ENCODE data around the gene CLCN3.
A peak's percentile ranks its signal among the peaks of the same experiment; 100 is the strongest.
"Not testable (repeated sequence)": the region's sequence is repeated elsewhere in the genome, so short reads cannot be mapped to it uniquely, and the experiment has no call there.

CLCN3 gene

DNA sequence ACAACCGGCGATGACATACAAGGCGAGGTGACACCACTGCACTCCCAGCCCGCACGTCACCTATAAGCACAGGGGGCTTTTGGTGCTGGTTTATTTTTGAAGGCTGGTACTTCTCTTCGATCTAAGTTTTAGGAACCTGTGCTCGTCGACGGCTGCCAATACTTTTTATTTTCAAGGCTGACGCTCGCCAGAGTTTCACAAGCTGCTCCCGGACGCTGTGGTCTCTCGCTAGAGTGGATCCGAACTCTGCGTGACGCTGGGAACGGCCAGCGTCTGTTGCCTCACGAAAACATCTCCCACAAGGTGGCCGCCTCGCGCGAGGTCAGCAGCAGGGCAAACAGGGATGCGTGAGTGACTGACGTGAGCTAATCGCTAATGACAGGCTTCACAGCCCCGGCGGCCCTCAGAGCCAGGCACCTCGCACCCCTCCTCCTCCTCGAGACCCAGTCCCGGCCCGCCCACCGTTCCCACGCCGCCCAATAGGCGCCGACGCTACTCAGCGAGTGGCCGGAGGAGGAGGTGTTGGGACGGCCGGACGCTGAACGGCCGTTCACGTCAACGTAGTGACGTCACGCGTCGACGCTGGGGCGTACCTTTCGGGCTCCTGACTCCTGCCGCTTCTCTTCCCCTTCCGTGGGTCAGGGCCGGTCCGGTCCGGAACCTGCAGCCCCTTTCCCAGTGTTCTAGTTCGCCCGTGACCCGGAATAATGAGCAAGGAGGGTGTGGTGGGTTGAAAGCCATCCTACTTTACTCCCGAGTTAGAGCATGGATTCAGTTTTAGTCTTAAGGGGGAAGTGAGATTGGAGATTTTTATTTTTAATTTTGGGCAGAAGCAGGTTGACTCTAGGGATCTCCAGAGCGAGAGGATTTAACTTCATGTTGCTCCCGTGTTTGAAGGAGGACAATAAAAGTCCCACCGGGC lies at the start of gene CLCN3:
CLCN3 (plus strand) TSS at position 621 of the 922 bp plus-strand sequence. CDS start 15,351 bp downstream, outside the sequence.
- peak; percentile 95 for DNase-seq

DNA sequence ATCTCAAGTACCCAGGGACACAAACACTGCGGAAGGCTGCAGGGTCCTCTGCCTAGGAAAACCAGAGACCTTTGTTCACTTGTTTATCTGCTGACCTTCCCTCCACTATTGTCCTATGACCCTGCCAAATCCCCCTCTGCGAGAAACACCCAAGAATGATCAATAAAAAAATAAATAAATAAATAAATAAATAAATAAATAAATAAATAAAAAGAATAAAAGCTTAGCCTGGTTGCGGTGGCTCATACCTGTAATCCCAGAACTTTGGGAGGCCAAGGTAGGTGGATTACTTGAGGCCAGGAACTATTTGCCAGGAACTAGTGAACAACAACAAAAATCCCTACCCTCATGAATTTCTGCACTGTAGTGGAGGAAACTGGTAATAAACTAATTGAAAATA lies 49.4 kb upstream of the CLCN3 start:
- not testable (repeated sequence) for DNase-seq

DNA sequence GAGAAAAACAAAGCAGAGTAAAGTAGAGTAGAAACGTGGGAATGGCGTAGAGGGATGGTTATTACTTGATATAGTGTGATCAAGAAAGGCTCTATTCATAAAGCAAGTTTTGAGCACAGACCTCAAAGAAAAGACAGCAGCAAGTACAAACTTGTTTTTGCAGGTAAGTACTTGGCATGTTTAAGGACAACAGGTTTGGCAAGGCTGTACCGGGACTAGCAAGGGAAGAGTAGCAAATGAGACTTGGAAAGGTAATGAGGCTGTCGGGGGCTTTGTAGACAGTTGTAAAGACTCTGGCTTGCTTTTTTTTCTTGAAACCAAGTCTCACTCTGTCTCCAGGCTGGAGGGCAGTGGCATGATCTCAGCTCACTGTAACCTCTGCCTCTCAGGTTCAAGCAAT lies 48.9 kb upstream of the CLCN3 start:
- no peak for DNase-seq

DNA sequence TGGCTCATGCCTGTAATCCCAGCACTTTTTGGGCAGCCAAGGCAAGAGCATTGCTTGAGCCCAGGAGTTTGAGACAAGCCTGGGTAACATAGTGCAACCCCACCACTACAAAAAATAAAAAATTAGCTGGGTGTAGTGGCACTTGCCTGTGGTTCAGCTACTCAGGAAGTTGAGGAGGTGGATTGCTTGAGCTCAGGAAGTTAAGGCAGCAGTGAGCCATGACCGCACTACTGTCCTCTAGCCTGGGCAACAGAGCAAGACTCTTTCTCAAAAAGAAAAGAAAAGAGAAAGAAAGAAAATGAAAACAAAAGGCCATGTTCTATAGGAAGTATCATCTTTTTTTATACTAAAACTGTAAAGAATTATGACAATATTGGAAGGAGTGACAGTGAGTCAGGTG lies 46.5 kb upstream of the CLCN3 start:
- no peak for DNase-seq

DNA sequence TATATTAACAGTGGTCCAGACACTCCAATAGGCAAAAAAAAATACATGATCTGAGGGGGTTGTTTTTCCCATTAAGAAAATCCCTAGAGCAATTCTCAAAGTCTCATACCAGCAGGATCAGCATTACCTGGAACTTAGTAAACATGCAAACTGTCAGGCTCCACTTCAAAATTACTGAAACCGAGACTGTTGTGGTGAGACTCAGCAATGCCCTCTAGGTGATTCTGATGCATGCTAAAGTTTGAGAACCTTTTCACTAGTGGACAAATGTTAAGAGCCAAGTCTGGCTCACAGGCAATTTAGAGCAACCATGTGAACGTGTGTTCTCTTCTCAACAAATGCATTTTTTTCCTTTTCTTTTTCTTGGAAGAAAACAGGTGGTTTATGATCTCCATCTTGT lies 38.2 kb upstream of the CLCN3 start:
- no peak for DNase-seq

DNA sequence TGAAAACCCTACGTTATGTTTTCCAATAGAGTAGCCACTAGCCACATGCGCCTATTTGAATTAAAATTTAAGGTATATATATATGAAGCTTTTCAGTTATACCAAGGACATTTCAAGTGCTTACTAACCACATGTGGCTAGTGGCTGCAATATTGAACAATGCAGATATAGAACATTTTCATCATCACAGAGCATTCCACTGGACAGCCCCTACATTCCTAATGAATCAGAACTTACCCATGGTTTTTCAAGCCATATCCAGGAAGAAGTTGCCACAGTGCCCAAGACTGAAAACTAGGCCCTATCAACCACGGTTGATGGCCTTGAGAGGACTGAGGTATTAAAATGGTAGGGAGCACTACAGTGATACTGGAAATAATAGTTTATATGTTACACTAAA lies 37.7 kb upstream of the CLCN3 start:
- no peak for DNase-seq

DNA sequence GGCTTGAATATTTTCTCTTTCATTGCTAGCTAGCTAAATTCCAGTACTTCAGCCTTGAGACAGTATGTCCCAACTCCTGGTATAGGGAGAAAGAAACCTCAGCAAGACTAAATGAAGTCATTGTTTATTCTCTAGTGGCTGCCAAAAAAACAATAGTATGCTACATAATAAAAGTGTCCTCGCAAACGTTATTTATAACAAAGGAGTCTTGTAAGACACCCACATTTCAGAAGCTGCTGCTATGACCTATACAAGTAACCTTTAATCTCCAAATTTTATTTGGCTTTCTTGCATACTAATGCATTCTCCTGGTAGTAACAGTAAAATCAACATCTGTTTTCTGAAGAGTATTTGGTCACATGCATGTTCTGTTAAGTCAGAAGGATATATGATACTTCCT lies 36.8 kb upstream of the CLCN3 start:
- no peak for DNase-seq

DNA sequence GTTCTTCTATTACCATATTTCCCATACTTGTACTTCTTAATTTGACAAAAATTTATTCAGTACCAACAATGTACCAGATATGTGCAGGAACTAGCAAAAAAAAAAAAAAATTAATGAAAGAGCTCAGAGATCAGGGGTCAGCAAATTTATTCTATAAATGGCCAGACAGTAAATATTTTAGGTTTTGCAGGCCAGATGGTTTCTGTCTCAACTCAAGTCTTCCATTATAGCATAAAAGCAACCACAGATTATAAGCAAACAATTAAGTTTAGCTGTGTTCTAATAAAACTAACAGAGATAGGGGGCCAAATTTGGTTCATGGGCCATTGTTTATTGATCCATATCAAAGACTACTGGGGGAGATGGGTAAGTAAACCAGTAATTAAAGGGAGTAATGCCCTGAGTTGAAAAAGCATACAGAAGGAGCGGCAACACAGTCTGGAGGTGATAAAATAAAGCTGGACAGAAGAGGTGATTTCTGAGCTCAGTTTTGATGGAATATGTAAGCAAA lies 27.3 kb upstream of the CLCN3 start:
- DNase-seq = no peak

DNA sequence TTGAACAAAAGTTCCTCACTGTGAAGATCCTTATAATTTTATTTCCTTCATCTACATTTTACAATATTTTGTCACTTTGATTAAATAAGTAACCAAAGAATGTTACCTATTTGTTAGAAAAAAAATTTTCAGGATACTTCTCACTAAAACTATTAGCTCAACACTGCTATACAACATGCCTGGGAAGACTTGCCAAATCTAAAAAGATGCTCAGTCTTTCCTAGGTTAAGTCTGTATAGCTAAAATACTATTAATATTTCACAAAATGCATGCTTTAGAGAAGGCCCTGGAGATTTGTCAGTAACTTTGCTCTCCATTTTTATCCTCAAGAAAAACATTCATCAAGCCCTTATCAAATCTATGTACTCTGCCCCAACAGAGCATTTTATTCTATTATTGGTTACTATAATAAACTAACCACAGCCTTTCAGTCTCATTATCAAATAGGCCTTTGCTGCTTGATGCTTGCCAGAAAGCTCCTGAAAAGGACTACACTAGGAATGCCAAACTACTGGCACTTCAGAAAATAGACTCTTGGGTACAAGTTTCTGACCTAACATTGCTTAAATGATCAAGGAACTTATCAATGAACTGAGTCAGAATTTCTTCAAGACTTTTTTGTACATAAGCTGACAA lies 25.7 kb upstream of the CLCN3 start:
- DNase-seq = no peak

DNA sequence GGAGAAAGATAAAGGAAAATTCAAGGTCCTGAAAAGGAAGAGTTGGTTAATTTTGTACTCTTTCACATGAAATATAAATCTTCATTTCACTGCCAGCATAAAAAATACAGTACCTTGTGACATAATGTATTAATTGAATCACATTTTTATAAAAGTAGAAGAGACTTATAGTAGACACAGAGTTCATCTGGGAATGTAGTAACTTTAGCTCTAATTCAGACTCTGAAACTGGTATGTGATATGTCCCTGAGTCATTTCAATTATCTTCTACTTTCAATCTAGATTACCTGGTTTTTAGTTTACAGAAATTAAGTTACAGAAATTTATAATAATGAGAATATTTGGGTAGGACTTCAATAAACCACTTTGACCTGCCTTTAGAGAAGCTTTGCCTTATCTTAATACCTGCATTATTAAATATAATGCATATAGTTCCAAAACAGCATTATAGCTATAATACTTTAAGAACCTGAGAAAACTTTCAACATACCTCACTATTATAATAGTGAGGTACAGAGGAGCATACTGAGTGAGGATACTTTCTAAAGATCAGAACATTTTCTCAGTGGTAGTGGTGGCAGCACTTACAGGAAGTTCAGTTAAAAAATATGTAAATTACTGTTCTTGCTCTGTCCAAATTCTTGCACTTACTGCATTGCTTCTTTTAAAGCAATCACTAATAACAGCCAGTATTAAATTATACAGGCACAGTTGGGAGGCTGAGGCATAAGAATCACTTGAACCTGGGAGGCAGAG lies 19.2 kb upstream of the CLCN3 start:
- no peak for DNase-seq

DNA sequence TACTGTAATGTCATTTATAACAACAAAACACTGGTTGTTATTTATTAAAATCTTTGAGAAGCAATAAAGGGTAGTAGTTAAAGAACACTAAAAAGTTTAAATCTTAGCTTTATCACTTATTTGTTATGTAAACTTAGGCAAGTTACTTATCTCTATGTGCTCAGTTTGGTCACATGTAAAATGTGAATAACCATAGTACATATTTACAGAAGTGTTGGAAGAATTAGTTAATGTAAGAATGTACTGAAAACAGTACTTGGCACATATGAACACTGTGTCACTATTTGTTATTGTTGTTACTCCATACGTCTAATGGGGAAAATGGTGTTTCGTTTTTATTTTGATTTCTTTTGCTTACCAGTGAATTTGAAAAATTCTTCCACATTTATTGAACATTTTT lies 17.1 kb upstream of the CLCN3 start:
- DNase-seq = no peak

DNA sequence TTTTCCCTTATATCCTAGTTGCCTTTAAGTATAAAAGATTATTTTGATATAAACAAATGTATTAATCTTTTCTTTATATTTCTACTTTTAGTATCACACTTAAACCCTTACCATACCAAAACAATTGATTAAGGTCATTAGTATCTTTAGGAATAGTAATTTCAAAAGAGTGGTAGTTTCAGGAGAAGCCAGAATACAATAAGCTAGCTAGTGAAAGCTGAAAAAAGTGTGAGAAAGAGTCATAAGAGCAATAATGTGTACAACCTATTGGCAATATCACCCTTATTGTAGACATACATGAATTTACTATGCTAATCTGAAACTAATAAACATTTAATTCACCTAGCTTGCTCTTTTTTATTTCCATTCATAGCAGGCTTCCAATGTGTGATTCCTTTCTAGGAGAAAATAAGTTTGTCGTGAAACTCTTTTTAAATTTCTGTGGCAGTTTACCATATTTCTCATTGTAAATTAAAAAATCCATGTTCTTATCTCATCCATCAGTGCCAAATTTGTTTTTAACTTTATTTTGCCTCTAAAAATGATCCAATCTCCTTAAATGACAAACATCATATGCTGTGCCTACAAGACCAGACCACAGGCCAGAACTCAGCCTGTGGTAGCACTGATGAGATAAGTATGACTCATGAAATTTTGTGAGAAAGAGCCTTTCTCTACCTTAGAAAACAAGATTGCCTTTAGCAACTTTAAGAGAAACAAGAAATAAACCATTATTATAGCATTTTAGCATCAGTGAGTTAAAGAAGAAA lies 16.1 kb upstream of the CLCN3 start:
- DNase-seq = no peak

DNA sequence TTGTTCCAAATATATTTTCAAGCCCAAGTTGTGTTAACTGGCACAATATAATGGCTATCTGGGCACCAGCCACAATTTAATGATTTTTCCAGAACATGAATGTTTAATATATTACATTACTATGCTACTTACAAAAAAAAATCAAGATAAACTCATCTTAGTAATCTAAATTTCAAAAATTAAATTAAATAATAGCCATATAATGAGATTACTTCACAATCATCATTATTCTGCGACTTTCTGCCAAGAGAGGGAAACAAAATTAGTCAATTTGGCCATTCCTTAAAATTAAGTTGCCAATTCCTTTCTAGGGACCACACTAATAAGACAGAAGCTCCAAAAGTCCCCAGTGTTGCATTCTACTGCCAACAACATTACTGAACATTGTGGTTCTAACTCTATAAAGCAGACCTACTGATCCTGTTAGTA lies 15.5 kb upstream of the CLCN3 start:
- no peak for DNase-seq

DNA sequence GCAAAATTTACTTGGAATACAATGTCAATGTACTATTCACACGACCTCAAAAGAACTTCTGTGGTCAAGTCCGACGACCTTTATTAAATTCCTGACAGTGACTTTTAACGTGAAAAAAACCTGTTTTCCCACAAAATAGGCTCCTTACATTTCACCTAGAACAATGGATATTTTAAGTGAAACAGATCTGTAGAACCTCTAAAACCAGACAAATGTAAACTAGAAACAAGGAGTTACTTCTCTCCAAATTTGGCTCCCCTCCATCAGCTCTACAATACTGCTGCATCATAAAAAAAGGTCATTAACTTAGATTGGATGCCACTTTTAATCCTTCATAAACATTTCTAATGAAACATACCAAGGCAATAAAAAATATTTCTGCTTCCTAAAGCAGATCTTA lies 9.2 kb upstream of the CLCN3 start:
- no peak for DNase-seq

DNA sequence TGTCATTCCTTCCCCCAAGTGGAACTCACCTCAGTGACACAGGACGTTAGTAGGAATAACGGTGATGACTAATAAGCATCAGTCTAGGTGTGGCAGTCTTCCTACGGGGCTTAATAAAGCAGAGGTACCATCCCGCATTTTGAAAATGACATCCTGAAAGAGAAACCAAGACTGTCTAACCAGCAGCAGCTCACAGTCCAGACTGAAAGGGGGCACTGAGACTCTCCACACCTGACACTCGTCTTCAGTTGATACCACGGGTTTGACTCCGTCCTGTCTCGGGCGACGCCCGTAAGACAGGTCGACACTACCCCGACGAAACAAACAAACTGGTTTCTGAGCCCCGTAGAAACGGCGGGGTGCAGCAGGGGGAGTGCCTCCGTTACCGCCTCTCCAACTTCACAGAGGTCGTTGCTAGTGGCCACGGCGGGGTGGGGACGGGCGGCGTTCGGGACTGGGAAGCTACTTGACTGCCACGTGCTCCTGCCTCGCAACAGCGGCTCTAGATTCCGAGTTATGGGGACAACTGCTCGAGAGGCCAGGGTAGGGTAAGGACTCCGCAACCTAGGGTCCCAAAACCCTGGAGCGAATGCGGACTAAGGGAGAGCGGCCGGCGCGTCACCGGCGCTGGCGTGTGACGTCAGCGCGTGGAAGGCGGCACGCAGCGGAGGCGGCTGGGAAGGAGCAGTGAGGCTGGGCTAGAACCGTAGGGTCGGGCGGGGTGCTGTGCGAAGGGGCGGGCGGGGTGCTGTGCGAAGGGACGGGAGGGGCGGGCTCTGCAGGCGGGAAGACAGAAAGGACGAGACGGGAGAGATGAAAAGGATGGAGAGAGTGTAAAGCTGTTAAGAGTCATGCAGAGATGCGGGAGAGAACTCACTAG lies 8.1 kb upstream of the CLCN3 start, which contains the start of gene NEK1:
NEK1 (minus strand) TSS at position 593 of the 880 bp plus-strand sequence. CDS start 9,953 bp downstream, outside the sequence.
- peak; percentile 92 for DNase-seq

DNA sequence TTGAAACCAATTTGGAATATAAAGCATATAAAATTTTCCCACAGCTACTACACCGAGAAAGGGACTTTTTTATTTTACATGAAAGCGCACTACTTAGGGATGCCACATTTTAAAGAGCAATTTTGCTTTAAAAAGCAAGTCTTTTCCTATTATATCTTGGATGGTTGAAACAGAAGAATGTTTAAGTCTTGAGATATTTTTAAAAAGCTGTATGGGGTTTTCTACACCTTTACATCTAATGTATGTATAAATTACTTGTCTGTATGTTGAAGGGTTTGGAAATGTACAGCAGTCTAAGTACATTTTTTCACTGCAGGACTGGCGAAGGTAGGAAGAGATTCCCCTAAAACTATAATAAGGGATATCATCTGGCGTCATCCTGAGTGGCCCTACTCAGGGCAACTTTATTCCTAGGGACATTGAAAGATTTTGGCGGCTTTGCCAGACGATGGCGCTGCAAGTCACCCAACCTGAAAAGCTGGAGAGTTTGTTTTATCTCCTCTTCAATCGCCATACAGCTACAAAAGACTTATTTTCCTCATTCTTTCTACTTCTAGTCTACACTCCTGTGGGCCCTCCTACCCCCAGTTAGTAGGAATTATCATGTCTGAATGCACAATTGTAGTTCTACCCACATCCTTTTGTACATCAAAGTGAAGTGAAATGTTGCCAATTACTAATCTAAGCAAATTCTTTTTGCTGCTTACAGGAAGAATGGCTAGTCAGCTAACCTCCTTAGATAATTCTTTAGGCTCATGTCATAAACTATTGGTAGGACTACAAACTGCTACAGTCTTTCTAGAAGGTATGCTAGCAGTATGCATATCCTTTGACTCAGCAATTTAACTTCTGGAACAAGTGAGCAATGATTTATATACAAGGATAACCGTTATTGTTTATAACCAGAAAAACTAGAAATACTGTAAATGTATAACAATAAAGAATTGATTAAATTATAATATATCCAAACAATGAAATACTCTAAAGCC lies 7.2 kb upstream of the CLCN3 start:
- DNase-seq = peak; percentile 68

DNA sequence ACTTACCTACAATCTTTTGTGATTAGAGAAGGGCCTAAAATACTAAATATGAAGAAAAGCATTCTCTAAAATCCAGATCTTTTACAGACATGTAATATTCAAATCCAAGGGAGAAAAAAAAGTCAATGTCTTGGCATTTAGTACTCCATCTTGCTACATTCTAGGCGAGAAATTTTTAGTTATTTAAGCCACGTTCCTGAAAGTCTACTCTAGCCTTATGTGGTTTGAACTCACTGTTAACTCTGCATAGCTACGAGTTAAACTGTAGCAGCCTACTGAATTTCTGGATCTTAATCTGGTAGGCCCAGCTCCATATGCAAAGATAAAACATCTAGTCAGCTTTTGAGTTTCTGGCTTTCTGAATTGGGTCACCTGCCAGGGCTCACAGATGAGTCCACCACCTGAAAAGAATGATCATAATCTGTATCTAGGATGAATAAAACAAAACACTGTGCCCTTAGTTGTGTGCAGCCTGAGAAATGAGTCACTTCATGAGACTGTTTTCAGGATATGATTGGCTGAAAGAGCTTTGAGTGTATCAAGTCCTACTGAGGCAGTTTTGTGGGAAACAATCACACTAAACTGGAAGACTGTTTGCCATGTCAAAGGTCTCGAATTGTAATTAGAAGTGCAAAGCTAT lies 4.8 kb upstream of the CLCN3 start:
- DNase-seq = no peak

DNA sequence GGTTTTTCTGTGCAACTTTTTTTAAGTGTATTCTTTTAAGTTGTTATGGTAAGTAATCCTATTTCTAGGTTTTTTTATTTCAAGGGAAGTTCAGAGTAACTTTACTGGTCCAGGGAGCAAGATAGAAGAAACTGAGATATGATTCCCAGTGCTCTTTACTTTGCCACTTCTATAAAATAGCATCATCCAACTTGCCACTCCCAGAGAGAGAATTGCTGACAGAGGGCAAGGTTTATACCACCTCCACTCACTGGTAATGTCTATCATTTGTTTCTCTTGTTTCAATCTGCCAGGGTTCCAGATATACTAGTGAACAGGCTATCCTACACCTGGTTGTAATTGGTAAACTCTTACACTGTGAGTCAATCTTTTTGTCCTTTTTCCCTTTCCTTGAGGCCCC lies 3.5 kb upstream of the CLCN3 start:
- DNase-seq = no peak

DNA sequence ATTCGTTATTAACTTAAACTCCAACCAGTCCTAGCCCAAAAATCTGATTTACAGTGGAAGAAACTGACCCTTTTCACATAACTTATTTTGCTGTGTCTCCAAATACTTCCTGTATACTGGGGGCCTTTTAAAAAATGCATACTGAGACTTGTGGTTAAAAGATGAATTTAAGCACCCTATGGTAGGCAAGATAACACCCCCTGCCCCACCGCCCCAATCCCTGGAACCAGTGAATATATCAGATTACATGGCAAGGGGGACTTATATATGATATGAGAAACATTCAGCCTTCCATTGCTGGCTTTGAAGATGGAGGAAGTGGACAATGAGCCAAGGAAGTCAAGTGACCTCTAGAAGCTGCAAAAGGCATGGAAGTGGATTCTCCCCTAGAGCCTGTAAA lies 3.1 kb upstream of the CLCN3 start:
- no peak for DNase-seq

DNA sequence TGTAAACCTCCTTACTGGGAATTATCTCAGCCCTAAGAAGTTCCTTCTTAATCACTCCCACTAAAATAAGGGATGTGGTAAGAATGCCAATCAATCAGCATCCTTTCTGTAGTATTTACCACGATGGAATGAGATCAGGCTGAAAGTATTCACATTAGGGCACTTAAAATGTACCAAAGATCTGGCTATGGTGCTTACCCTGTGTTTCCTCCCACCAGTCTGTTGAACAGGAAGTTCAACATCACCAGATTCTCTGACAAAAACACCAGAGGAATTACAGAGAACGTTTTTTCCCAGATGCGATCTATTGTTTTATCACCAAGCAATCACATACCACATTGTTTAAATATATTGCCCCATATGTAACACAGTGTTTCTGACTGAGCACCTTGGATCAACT lies 2.1 kb upstream of the CLCN3 start:
- DNase-seq = no peak

All from activated CD8-positive, alpha-beta memory T cell treated with anti-CD3 and anti-CD28 coated beads, Interleukin-2, amount 50 U/mL, for 48 hours (primary cell).